ENCODE measurements around the gene C13orf42.

GRCh38 chr13:51058461-51059167 lies 52.5 kb downstream of the C13orf42 start:
- TF ChIP-seq POLR2A (IDR thresholded peaks at IDR 0.05) = no peak
- TF ChIP-seq, protein P1, sequence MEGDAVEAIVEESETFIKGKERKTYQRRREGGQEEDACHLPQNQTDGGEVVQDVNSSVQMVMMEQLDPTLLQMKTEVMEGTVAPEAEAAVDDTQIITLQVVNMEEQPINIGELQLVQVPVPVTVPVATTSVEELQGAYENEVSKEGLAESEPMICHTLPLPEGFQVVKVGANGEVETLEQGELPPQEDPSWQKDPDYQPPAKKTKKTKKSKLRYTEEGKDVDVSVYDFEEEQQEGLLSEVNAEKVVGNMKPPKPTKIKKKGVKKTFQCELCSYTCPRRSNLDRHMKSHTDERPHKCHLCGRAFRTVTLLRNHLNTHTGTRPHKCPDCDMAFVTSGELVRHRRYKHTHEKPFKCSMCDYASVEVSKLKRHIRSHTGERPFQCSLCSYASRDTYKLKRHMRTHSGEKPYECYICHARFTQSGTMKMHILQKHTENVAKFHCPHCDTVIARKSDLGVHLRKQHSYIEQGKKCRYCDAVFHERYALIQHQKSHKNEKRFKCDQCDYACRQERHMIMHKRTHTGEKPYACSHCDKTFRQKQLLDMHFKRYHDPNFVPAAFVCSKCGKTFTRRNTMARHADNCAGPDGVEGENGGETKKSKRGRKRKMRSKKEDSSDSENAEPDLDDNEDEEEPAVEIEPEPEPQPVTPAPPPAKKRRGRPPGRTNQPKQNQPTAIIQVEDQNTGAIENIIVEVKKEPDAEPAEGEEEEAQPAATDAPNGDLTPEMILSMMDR (IDR thresholded peaks at IDR 0.05) = no peak
